GM12878 (cell line): ENCODE measurements around the gene DMBX1.

ENCODE experiments used
- CHD1 ChIP-seq: IDR thresholded peaks from 2 replicates; pipeline ENCODE4 v1.6.1; 2012; ENCODE audit warnings: low read depth, low read length, improper control_type of control experiment
- MTA2 ChIP-seq: fragments of 450-650 bp; IDR thresholded peaks from 2 replicates; pipeline ENCODE4 v1.6.1; 2016; ENCODE audit warnings: low read depth, mild to moderate bottlenecking, moderate library complexity
- SIN3A ChIP-seq: IDR thresholded peaks from 2 replicates; pipeline ENCODE4 v1.6.1; 2012; ENCODE audit warnings: low read depth, low read length, improper control_type of control experiment
- TAF1 ChIP-seq: IDR thresholded peaks from 2 replicates; pipeline ENCODE4 v1.6.1; 2011; ENCODE audit warnings: mild to moderate bottlenecking, low read depth, low read length, borderline replicate concordance
- TF ChIP-seq, protein P1 (sequence below): fragments of 450-650 bp; formaldehyde crosslinking; IDR thresholded peaks from 2 replicates; pipeline ENCODE4 v1.4.0; 2020; ENCODE audit warnings: mild to moderate bottlenecking, moderate library complexity

DNA sequence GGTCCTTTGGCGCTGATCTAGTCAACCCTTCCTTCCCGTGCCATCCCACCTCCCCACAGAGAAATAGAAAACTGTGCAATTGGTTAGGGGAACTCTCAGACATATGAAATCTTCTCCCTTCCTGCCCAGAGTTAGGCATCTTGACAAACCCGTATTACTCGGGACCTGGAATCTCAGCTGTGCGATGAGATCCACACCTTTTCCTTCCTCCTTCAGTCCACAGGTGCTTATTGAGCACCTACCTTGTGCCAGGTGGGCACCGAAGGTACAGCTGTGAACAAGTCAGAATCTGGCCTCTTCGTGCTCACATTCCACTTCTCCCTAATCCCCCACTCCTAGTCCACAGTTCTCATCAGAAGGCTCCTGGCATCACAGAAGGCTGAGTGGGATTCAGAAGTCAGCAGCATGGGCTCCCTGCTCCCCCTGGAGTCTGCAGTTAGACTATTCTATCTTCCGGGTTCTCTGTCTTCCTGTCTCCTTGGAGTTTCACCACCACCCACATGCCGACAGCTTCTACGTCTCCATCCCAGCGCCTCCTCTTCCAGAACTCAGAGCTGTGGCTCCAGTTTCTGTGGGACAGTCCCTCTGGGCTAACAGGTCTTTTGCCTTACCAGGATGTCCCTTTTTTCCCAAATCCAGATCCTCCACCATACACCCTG lies 38.8 kb downstream of the DMBX1 start:
- TF ChIP-seq, protein P1, sequence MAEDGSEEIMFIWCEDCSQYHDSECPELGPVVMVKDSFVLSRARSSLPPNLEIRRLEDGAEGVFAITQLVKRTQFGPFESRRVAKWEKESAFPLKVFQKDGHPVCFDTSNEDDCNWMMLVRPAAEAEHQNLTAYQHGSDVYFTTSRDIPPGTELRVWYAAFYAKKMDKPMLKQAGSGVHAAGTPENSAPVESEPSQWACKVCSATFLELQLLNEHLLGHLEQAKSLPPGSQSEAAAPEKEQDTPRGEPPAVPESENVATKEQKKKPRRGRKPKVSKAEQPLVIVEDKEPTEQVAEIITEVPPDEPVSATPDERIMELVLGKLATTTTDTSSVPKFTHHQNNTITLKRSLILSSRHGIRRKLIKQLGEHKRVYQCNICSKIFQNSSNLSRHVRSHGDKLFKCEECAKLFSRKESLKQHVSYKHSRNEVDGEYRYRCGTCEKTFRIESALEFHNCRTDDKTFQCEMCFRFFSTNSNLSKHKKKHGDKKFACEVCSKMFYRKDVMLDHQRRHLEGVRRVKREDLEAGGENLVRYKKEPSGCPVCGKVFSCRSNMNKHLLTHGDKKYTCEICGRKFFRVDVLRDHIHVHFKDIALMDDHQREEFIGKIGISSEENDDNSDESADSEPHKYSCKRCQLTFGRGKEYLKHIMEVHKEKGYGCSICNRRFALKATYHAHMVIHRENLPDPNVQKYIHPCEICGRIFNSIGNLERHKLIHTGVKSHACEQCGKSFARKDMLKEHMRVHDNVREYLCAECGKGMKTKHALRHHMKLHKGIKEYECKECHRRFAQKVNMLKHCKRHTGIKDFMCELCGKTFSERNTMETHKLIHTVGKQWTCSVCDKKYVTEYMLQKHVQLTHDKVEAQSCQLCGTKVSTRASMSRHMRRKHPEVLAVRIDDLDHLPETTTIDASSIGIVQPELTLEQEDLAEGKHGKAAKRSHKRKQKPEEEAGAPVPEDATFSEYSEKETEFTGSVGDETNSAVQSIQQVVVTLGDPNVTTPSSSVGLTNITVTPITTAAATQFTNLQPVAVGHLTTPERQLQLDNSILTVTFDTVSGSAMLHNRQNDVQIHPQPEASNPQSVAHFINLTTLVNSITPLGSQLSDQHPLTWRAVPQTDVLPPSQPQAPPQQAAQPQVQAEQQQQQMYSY (CRISPR knock-in tag): no peak
- TF ChIP-seq CHD1: no peak
- TF ChIP-seq SIN3A: no peak
- no peak for TF ChIP-seq TAF1
- no peak for TF ChIP-seq MTA2
